G401 (cell line): ENCODE results near the gene C3AR1. TPM values are rescaled to one million over a fixed set of nuclear protein-coding genes. Genes with fewer than 3 reads are reported as not detected.
"Not testable (repeated sequence)": the region's sequence is repeated elsewhere in the genome, so short reads cannot be mapped to it uniquely, and the experiment has no call there.

Experiments
- DNase-seq: peaks from one replicate; pipeline ENCODE4 v3.0.0-alpha.2; 2015; ENCODE audit warnings: low spot score
- in situ Hi-C: cut with HindIII; loops from 2 replicates; pipeline ENCODE4 v1.10.0; 2016; ENCODE audit warnings: low sequenced_read_pairs, mixed read lengths
- total RNA-seq: library from RNA; depleted of rRNA; stranded (reverse); fragments of >200 nt; shearing (Covaris generic); gene quantifications from 2 replicates; pipeline ENCODE4 v1.2.3, GENCODE V29; 2014; rRNA removed

C3AR1 gene
- not detected in 2 replicates for total RNA-seq

DNA sequence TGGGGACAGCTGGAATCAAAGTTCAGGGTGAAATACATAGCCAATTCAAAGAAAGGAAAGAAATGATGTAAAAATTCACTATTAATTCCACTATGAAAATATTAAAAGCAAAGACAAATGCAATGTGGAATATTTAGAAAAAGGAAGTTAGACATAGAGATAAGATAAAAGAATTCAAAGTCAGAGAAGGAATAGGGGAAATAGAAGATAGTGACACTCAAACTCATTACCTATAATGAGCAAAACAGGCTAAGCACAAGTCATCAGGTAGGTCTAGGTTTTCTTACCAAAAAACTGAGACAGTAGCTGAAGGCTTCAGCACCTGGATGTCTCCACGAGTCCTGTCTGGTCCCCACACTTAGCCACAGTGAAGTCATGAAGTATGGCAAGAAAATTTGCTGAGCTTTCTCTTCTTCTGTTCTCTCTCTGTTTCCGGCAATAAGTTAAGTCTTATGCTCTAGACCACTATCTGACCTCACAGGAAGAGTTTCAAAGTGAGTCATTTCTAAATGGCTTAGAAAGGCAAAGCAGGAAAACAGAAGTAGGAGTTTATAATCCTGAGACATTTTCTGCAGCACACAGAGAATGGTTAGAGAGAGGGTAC lies at the start of gene C3AR1:
Gene C3AR1, minus strand, starts transcription at position 369 of the 604 bp plus-strand sequence. CDS start 6,174 bp downstream, outside the sequence.
- in situ Hi-C loops: no loop called here
- DNase-seq: no peak

DNA sequence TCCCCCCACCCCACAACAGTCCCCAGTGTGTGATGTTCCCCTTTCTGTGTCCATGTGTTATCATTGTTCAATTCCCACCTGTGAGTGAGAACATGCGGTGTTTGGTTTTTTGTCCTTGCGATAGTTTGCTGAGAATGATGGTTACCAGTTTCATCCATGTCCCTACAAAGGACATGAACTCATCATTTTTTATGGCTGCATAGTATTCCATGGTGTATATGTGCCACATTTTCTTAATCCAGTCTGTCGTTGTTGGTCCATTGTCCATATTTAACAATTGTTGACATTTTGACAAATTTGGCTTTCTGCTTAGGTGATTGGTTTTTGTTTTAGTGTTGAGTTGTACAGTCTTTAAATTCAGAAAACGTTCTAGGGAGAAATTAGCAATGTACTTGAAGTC lies 47.0 kb upstream of the C3AR1 start:
- in situ Hi-C loops, DNase-seq: not testable (repeated sequence)

DNA sequence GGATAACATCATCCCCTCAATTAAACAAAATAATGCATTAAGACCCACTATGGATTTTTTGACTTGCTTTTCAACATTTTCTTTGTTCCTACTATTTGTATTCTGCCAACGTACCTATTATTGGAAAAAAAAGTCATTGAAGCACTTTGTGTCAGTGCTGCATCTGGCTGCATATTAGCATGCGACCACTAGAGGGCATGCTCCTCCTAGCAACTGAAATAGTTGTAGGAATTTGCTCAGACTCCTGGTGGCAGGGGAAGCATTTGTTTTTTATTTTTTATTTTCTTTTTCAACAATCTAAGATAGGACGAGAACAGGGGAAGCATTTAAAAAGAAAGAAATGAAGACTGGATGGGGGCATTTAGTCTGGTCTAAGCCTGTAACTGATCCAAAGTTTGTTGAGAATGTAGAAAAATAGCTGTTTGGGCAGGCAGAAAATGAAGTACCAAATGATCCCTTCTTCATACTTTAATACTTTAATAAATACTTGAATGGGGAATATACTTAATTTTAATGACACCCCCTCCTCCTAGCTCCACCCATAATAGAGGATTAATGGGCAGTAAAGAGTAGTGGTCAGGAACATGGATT lies 42.7 kb upstream of the C3AR1 start:
- in situ Hi-C loops: no loop called here
- DNase-seq: peak; percentile 75

DNA sequence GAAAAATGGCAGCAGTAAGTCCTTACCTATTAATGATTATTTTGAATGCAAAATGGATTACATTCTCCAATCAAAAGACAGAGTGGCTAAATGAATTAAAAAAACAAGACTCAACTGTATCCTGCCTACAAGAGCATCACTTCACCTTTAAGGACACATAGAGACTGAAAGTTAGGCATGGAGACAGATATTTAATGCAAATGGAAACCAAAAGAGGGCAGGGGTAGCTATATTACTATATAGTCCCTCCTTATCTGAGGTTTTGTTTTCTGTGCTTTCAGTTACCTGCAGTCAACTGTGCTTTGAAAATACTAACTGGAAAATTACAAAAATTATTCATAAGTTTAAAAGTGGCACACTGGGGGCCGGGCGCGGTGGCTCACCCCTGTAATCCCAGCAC lies 33.1 kb upstream of the C3AR1 start:
- in situ Hi-C loops: no loop called here
- no peak for DNase-seq

DNA sequence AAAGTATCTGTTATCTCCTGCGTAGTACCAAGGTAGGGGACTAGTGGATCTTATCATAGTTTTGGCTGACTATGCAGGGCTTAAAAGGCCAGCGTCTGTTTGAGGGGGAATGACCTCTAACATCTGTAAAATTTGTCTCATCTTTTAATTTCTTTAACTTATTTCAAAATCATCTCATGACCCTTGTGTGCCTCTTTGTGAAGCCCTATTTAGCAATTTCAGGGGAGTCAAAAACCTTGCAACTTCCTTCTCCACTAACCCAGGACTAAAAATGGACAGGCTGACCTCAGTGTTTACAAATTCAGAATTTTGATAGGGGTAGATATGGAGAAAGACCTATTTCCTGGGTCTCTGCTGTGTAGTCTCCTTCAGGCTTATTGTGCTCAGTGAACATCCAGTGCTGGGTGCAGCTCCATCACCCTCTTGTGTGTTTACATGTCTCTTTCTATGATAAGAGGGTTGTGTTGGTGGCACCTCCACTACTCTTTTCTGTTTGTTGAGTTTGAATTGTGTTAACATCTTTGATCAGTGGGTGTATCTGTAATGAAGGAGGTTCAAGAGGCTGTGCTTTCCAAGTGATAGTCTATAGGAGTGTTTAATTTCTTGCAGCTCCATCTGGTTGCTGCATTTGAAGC lies 30.2 kb upstream of the C3AR1 start:
- no peak for DNase-seq
- in situ Hi-C loops: no loop called here

DNA sequence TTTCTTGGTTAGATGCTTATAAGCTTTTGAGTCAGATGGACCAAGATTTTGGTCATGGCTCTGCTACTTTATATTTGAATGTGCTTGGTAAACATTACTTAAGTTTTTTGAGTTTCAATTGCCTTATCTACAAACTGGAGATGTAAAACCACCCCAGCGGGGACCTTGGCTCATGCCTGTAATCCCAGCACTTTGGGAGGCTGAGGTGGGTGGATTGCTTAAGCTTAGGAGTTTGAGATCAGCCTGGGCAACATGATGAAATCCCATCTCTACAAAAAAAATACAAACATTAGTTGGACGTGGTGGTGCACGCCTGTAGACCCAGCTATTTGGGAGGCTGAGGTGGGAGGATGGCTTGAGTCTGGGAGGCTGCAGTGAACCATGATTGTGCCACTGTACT lies 27.1 kb upstream of the C3AR1 start:
- in situ Hi-C loops: no loop called here
- DNase-seq: no peak

DNA sequence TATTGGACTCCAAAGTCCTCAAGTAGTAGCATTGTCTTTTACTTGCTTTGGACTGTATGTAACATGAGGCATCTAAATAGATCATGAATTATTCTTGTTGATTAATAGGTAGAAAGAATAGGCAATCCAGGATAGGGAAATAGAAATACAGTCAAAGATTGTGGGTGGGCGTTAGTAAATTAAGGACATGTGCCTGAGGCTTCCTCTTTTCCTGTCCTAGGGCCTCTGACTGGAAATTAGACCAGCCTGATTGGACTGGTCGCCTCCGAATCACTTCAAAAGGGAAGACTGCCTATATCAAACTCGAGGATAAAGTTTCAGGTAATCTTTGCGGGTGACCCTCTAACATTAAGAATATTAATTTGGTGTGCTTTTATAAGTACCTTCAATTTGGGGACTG lies 23.6 kb upstream of the C3AR1 start:
- in situ Hi-C loops: no loop called here
- no peak for DNase-seq

DNA sequence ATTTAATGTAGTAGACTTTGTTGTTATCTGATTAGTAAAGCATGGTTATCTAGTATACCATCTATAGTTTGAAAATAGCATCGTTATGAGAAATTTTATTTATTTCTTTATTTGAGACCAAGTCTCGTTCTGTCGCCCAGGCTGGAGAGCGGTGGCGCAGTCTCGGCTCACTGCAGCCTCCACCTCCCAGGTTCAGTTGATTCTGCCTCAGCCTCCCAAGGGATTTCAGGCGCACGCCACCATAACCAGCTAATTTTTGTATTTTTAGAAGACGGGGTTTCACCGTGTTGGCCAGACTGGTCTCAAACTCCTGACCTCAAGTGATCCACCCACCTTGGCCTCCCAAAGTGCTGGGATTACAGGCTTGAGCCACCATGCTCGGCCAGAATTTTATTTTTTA lies 23.1 kb upstream of the C3AR1 start:
- in situ Hi-C loops: not testable (repeated sequence)

DNA sequence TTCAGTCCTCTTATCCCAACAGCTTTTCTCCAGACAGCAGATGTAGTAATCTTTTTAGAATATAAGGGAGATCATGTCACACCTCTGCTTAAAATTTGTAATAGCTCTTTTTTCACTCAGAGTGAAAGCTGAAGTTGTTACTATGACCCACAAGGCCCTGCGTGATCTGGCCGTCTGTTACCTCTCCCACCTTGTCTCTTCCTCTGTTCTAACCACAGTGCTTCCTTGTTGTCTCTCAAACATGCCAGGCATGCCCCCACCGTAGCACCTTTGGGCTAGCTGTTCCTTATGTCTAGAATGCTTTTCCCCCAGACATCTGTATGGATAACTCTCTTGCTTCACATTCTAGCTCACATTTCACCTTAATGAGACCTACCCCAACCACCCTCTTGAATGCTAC lies 22.4 kb upstream of the C3AR1 start:
- DNase-seq: no peak
- in situ Hi-C loops: no loop called here

More for the DNA sequence above, 23.1 kb upstream of the C3AR1 start:
- not testable (repeated sequence) for DNase-seq

DNA sequence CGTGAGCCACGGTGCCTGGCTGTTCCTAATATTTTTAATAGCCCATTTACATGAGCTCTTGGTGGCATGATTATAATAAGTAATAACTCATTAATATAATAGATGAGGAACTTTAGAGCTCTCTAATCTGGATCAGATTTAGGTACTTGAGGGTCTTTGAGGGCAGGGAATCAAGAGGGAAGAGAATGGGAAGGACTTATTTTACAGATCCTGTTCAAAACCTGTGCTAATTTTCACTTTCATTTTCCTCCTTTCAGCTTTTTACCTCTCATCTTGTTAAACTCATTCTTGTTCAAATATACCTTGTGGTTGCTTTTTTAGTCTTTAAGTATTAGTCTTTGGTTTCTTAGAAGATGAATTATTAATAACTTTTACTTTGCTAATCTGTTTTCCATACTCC lies 21.5 kb upstream of the C3AR1 start:
- DNase-seq: no peak
- in situ Hi-C loops: no loop called here

DNA sequence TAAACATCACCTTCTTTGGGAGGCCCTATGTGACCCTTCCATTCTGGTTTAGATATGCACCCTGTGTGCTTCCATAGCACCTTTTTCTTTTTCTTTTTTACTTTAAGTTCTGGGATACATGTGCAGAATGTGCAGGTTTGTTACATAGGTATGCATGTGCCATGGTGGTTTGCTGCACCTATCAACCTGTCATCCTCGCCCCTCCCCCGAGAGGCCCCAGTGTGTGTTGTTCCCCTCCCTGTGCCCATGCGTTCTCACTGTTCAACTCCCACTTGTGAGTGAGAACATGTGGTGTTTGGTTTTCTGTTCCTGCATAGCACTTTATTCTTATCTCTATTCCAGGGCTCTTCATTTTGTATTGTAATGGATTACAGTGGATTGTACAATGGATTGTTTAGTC lies 18.2 kb upstream of the C3AR1 start:
- in situ Hi-C loops, DNase-seq: not testable (repeated sequence)

DNA sequence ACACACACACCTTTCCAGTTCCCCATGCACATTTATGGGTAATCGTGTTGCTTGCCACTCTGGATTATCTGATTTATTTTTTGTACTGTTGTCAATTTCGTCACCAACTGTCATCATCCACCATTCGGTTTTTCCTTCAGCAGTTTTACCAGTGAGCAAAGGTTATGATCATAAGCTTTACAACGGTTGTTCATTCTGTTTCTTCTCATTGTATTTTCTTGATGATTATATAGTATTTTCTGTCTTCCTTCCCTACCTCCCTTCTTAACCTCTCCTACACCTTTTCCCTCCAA lies 16.6 kb upstream of the C3AR1 start:
- in situ Hi-C loops: no loop called here

DNA sequence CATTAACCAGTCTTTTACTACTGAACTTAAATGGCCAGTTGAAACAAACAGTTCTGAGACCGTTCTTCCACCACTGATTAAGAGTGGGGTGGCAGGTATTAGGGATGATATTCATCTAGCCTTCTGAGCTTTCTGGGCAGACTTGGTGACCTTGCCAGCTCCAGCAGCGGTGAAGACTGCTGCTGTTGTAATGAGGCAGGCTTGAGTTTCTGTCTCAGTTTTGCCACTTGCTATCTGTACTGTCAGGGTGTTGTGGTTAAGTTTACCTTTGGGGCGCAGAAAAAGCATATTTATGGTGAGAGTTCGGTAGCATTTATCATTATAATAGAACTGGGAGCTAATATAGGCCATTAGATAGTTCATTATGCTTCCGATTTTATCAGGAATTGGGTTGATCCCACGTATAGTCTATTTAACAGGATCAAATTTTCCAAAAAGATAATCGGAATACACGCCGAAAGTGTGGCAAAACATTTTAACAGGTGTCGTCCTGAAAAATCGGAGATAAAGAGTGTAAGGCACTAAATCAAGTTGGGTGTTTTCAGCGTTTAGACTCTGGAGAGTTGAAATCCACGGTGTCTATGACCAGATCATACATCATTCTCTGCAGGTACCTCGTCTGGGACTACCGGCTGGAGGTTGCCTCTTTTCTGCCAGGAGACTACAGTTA lies 15.2 kb upstream of the C3AR1 start:
- peak; percentile 65 for DNase-seq
- in situ Hi-C loops: no loop called here

More for the DNA sequence above, 16.6 kb upstream of the C3AR1 start:
- no peak for DNase-seq

DNA sequence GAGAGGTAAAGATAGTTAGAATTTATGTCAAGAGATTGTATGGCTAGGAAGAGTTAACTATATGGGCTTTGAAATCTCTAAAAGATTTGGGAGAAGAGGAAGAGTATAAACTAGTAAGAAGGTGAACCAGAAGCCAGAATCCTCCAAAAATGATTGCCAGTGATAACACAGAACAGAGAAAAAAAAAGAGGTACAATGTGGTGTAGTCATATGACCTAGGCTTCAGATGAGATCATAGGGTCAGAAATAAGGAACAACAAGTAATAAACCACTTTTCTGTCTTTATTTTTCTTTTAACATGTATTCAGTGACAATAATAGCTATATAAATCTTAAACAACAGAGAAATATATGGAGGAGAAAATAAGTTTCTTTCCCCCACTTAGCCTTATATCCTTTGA lies 14.0 kb upstream of the C3AR1 start:
- DNase-seq: no peak
- in situ Hi-C loops: no loop called here

DNA sequence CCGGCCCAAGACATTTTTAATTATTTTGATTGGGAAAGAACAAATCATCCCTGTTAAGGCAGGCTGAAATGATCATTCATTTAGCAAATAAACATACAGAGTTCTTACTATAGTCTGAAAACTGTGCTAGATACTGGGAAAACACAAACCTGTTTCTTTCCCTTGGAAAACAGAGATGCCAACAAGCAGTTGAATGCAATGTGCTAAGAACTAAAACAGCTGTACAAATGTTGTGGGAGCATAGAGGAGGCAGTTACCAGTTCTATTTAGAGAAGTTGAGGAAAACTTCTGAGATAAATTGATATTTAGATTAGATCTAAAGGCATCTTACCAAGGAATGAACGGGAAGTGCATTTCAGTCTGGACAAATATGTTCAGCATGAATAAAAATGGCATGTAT lies 12.8 kb upstream of the C3AR1 start:
- in situ Hi-C loops: no loop called here
- DNase-seq: no peak

DNA sequence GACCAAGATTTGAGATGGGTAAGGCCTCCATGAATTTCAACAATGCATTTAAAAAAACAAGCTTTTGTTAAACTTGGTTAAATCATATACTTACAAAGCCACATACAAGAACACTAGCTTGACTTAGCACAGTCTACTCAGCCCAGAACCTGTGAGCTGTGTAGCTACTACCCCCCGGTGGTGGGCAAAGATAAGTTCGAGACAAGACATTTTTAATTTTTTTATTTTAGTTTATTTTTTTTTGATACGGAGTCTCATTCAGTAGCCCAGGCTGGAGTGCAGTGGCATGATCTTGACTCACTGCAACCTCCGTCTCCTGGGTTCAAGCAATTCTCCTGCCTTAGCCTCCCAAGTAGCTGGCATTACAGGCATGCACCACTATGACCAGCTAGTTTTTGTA lies 12.2 kb upstream of the C3AR1 start:
- in situ Hi-C loops: no loop called here
- peak; percentile 32 for DNase-seq

DNA sequence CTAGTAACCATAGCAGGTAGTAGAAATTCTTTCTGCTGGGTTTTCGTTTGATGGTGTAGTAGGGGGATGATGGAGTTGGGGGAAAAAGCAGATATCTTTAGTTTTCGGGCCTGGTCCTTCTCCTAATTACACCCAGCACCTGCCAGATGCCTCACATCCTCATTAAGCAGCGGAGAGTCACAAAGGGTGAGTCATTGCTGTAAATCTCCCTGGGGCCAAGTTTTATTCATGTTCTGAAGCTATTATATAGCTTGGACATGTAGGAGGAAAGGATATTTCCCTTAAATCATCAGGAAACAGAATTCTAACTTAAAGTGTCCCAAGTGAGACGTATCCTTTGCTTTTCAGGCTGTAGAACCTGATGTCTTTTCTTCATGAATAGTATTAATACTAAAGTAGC lies 11.0 kb upstream of the C3AR1 start:
- DNase-seq: no peak
- in situ Hi-C loops: no loop called here

DNA sequence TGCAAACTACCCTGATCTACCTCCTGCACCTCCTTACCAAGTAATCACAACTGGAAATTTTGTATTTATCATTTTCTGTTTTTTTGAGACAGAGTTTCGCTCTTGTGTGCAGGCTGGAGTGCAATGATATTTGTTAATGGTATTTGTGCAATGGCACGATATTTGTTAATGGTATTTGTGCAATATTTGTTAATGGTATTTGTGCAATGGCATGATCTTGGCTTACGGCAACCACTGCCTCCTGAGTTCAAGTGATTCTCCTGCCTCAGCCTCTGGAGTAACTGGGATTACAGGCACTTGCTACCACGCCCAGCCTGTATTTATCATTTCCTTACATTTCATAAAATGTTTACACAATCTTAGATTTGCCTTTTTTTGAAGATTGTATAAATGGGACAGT lies 10.2 kb upstream of the C3AR1 start:
- DNase-seq: no peak
- in situ Hi-C loops: no loop called here

DNA sequence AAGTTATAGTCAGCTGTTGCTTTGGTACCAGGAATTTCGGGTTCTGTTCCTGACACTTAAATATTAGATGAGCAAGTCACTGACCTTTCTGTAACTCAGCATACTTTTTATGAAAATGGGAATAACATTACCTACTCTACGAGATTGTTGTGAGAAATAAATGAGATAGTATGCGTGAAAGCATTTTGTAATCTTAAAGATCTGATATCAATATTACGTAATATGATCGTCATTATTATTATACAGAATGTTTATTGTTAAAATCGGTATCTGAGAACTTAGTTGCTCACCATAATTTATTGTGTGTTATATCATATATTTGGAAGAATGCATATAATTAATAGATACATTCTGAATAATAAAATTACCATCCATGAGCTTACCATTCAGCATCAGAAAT lies 9.8 kb upstream of the C3AR1 start:
- in situ Hi-C loops: no loop called here
- DNase-seq: no peak

DNA sequence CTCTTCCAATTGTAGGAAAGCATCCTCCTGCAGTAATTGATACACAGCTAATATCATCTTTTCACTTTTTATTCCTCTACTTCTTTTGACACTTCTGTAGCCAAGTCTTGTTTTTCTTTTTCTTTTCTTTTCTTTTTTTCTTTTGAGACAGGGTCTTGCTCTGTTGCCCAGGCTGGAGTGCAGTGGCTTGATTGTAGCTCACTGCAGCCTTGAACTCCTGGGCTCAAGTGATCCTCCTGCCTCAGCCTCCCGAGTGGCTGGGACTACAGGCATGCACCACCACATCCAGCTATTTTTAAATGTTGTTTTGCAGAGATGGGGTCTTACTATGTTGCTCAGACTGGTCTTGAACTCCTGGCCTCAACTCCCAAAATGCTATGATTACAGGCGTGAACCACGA lies 5.7 kb upstream of the C3AR1 start:
- DNase-seq, in situ Hi-C loops: not testable (repeated sequence)
